Small intestine (tissue), 7 donors: ENCODE measurements around the gene MINDY2. TPM values are rescaled to one million over a fixed set of nuclear protein-coding genes. Genes with fewer than 3 reads are reported as not detected.
A peak's percentile ranks its signal among the peaks of the same experiment; 100 is the strongest.
"Not testable (repeated sequence)": the region's sequence is repeated elsewhere in the genome, so short reads cannot be mapped to it uniquely, and the experiment has no call there.

ENCODE experiments used
- DNase-seq, 2 donors: peaks; one replicate each; pipeline versions ENCODE4 v3.0.0 to v3.0.0-alpha.2; 2013
- FAIRE-seq: peaks from 2 replicates; lab custom pipeline; 2012; peaks lifted over from hg19 to GRCh38; lab: Jason Lieb, UNC
- H3K27ac ChIP-seq, 3 donors: one replicate each; pipeline ENCODE4 v1.5.1; 2013; ENCODE audit warnings: low read length in 2 of 3, mild to moderate bottlenecking in 2 of 3, control low read depth in 1 of 3, inconsistent platforms in 1 of 3, low read depth in 1 of 3, moderate library complexity in 1 of 3
- H3K27me3 ChIP-seq, 3 donors: one replicate each; pipeline ENCODE4 v1.6.1; 2013; ENCODE audit warnings: low read length in 3 of 3, inconsistent platforms in 1 of 3; ENCODE audit not compliant: control insufficient read depth in 3 of 3, insufficient read depth in 3 of 3
- H3K36me3 ChIP-seq, 3 donors: one replicate each; pipeline ENCODE4 v1.6.1; 2013; ENCODE audit warnings: low read length in 3 of 3, inconsistent platforms in 1 of 3, low read depth in 1 of 3, mild to moderate bottlenecking in 1 of 3, moderate library complexity in 1 of 3; ENCODE audit not compliant: control insufficient read depth in 3 of 3, insufficient read depth in 2 of 3
- H3K4me1 ChIP-seq, 3 donors: one replicate each; pipeline ENCODE4 v1.6.1; 2013; ENCODE audit warnings: low read length in 2 of 3, inconsistent platforms in 1 of 3, low read depth in 1 of 3, mild to moderate bottlenecking in 1 of 3, moderate library complexity in 1 of 3; ENCODE audit not compliant: control insufficient read depth in 3 of 3, insufficient read depth in 2 of 3
- H3K4me3 ChIP-seq, 3 donors: one replicate each; pipeline ENCODE4 v1.5.1; 2013; ENCODE audit warnings: low read length in 3 of 3, control low read depth in 1 of 3, inconsistent platforms in 1 of 3, low read depth in 1 of 3, mild to moderate bottlenecking in 1 of 3, moderate library complexity in 1 of 3
- H3K9me3 ChIP-seq, 2 donors: one replicate each; pipeline ENCODE4 v1.6.1; 2013; ENCODE audit warnings: low read depth in 1 of 2, low read length in 1 of 2; ENCODE audit not compliant: control insufficient read depth in 2 of 2, insufficient read depth in 1 of 2
- WGBS, 3 donors: extraction: QIAGEN DNeasy Blood & Tissue Kit; methylation state at CpG; one replicate each; pipeline ENCODE4 v1.1.7; 2013; 5-methylcytosine and 5-hydroxymethylcytosine counted together
- polyA plus RNA-seq, 4 donors: library from polyadenylated mRNA; stranded (reverse) in 3 of 4; unstranded in 1 of 4; fragments of 200-250 nt in 3 of 4; fragments of 120-200 nt in 1 of 4; gene quantifications; one replicate each; pipeline versions ENCODE4 v1.2.1 to v1.2.3, GENCODE V29; 2013
- donor health status: healthy with polysubstance abuse.
- donor health status: control.
- donor health status: control.
- donor health status: Bipolar disorder and iron deficiency.
- donor health status: healthy.

Gene MINDY2
- polyA plus RNA-seq, 4 donors = 1.6 to 9.7 (median 3.0) TPM

- DNase-seq = no peak
- H3K36me3 ChIP-seq = peaks cover 0 to 7% (median 0%) of the 10 kb centered on the region in 3 donors
- H3K4me3 ChIP-seq = no peak overlapping the region
- 64 to 80% (median 69%) methylated on average over 2 of the region's 2 CpGs for WGBS, 3 donors
- H3K27ac ChIP-seq = no peak overlapping the region
- no peak for FAIRE-seq
- no peaks in the 10 kb centered on the region for H3K9me3 ChIP-seq
- no peaks in the 10 kb centered on the region for H3K27me3 ChIP-seq
- H3K4me1 ChIP-seq = peaks cover 0 to 3% (median 0%) of the 10 kb centered on the region in 3 donors
Observed at GRCh38 chr15:58795825-58796224, 24.7 kb downstream of the MINDY2 start.

GRCh38 chr15:58797505-58797904 lies 26.4 kb downstream of the MINDY2 start:
- Histone ChIP-seq H3K27me3 (no peaks in the 10 kb centered on the region), H3K4me1 (peaks cover 0 to 3% (median 0%) of the 10 kb centered on the region in 3 donors), H3K27ac (no peak overlapping the region), H3K36me3 (peaks cover 0 to 2% (median 0%) of the 10 kb centered on the region in 3 donors), H3K9me3 (no peaks in the 10 kb centered on the region), H3K4me3 (no peak overlapping the region)
- WGBS, 3 donors = 81 to 87% (median 83%) methylated on average over 3 of the region's 3 CpGs
- no peak for FAIRE-seq
- no peak for DNase-seq

- DNase-seq (no peak), FAIRE-seq (no peak)
- H3K9me3 ChIP-seq = no peaks in the 10 kb centered on the region
- no peaks in the 10 kb centered on the region for H3K27me3 ChIP-seq
- peaks cover 0 to 14% (median 4%) of the 10 kb centered on the region in 3 donors for H3K36me3 ChIP-seq
- WGBS, 3 donors = 81 to 86% (median 84%) methylated on average over 1 of the region's 1 CpG
- no peak overlapping the region for H3K27ac ChIP-seq
- no peaks in the 10 kb centered on the region for H3K4me1 ChIP-seq
- H3K4me3 ChIP-seq = no peak overlapping the region
Observed at GRCh38 chr15:58805095-58805494, 34.0 kb downstream of the MINDY2 start.

GRCh38 chr15:58823267-58823666 lies 52.2 kb downstream of the MINDY2 start:
- peaks cover 0 to 28% (median 3%) of the 10 kb centered on the region in 3 donors for H3K36me3 ChIP-seq
- not testable (repeated sequence) for H3K27ac ChIP-seq, FAIRE-seq, H3K9me3 ChIP-seq, H3K4me1 ChIP-seq, H3K27me3 ChIP-seq, DNase-seq, H3K4me3 ChIP-seq
- WGBS, 3 donors = 96 to 98% (median 98%) methylated on average over 2 of the region's 2 CpGs

- Histone ChIP-seq H3K27me3 (no peaks in the 10 kb centered on the region), H3K4me1 (no peaks in the 10 kb centered on the region), H3K27ac (no peak overlapping the region), H3K4me3 (no peak overlapping the region), H3K9me3 (no peaks in the 10 kb centered on the region), H3K36me3 (peaks cover 2 to 10% (median 2%) of the 10 kb centered on the region in 3 donors)
- 86 to 99% (median 94%) methylated on average over 2 of the region's 2 CpGs for WGBS, 3 donors
- no peak for DNase-seq
- no peak for FAIRE-seq
Observed at GRCh38 chr15:58830556-58830955, 59.5 kb downstream of the MINDY2 start.

GRCh38 chr15:58833681-58834426 lies 62.8 kb downstream of the MINDY2 start:
- H3K36me3 ChIP-seq = not testable (repeated sequence)

GRCh38 chr15:58839485-58839884 lies 68.4 kb downstream of the MINDY2 start:
- WGBS, 3 donors = 93 to 95% (median 93%) methylated on average over 1 of the region's 1 CpG
- no peaks in the 10 kb centered on the region for H3K27me3 ChIP-seq
- DNase-seq (peak in 1 of 2 donors; percentile 31), FAIRE-seq (no peak)
- H3K9me3 ChIP-seq = no peaks in the 10 kb centered on the region
- H3K4me1 ChIP-seq = no peaks in the 10 kb centered on the region
- peaks cover 0 to 10% (median 0%) of the 10 kb centered on the region in 3 donors for H3K36me3 ChIP-seq
- no peak overlapping the region for H3K27ac ChIP-seq
- no peak overlapping the region for H3K4me3 ChIP-seq

More at GRCh38 chr15:58833681-58834426, 62.8 kb downstream of the MINDY2 start:
- not testable (repeated sequence) for H3K4me1 ChIP-seq, H3K27me3 ChIP-seq, H3K4me3 ChIP-seq, H3K9me3 ChIP-seq, FAIRE-seq, H3K27ac ChIP-seq
- 46 to 74% (median 50%) methylated on average over 9 of the region's 9 CpGs for WGBS, 3 donors
- peak in 1 of 2 donors; percentile 24 for DNase-seq

- FAIRE-seq = no peak
- H3K27ac ChIP-seq = no peak overlapping the region
Observed at GRCh38 chr15:58840048-58840447, 68.9 kb downstream of the MINDY2 start.

More at GRCh38 chr15:58840048-58840447, 68.9 kb downstream of the MINDY2 start:
- WGBS, 3 donors = 87 to 93% (median 88%) methylated on average over 8 of the region's 8 CpGs
- H3K9me3 ChIP-seq = no peaks in the 10 kb centered on the region
- no peaks in the 10 kb centered on the region for H3K4me1 ChIP-seq
- no peaks in the 10 kb centered on the region for H3K27me3 ChIP-seq
- DNase-seq = no peak
- peaks cover 0 to 14% (median under 1%) of the 10 kb centered on the region in 3 donors for H3K36me3 ChIP-seq
- no peak overlapping the region for H3K4me3 ChIP-seq
